H9 (cell line): ENCODE measurements around the gene DUSP6. TPM values are rescaled to one million over a fixed set of nuclear protein-coding genes. Genes with fewer than 3 reads are reported as not detected.
A peak's percentile ranks its signal among the peaks of the same experiment; 100 is the strongest.

ENCODE experiments used
- DNase-seq: peaks from one replicate; pipeline ENCODE4 v3.0.0-alpha.2; 2017
- H2AFZ ChIP-seq: one replicate; pipeline ENCODE4 v1.6.1; 2013; ENCODE audit warnings: mild to moderate bottlenecking, low read length, control low read depth, moderate library complexity
- H2AK5ac ChIP-seq: 2 replicates; pipeline ENCODE4 v1.6.1; 2013; ENCODE audit warnings: low read length, control low read depth, mixed read lengths; ENCODE audit not compliant: insufficient read length
- H2BK120ac ChIP-seq: one replicate; pipeline ENCODE4 v1.6.1; 2013; ENCODE audit warnings: low read depth, mild to moderate bottlenecking, low read length, control low read depth, inconsistent platforms; ENCODE audit not compliant: poor library complexity, severe bottlenecking
- H2BK12ac ChIP-seq: 2 replicates; pipeline ENCODE4 v1.6.1; 2013; ENCODE audit warnings: low read length, control low read depth, mixed read lengths, low read depth; ENCODE audit not compliant: insufficient read length
- H2BK15ac ChIP-seq: 2 replicates; pipeline ENCODE4 v1.6.1; 2013; ENCODE audit warnings: low read depth, low read length, control low read depth
- H2BK20ac ChIP-seq: one replicate; pipeline ENCODE4 v1.6.1; 2013; ENCODE audit warnings: low read depth, mild to moderate bottlenecking, low read length, control low read depth, inconsistent platforms; ENCODE audit not compliant: poor library complexity, severe bottlenecking
- H2BK5ac ChIP-seq: 2 replicates; pipeline ENCODE4 v1.6.1; 2013; ENCODE audit warnings: low read length, control low read depth, mixed read lengths; ENCODE audit not compliant: insufficient read length
- H3K14ac ChIP-seq: 2 replicates; pipeline ENCODE4 v1.6.1; 2013; ENCODE audit warnings: low read length, control low read depth; ENCODE audit not compliant: insufficient read depth
- H3K18ac ChIP-seq: 2 replicates; pipeline ENCODE4 v1.6.1; 2013; ENCODE audit warnings: low read depth, mild to moderate bottlenecking, mixed read lengths, low read length, control low read depth; ENCODE audit not compliant: insufficient read length
- H3K23ac ChIP-seq: 2 replicates; pipeline ENCODE4 v1.6.1; 2013; ENCODE audit warnings: low read length, control low read depth, mixed read lengths, low read depth; ENCODE audit not compliant: insufficient read length
- H3K23me2 ChIP-seq: 2 replicates; pipeline ENCODE4 v1.6.1; 2013; ENCODE audit warnings: low read depth, mild to moderate bottlenecking, mixed read lengths, low read length, control low read depth; ENCODE audit not compliant: insufficient read length, poor library complexity, severe bottlenecking
- H3K27ac ChIP-seq: 2 replicates; pipeline ENCODE4 v1.5.1; 2013; ENCODE audit warnings: low read length, control low read depth, mixed read lengths, low read depth; ENCODE audit not compliant: insufficient read length
- H3K27me3 ChIP-seq: 2 replicates; pipeline ENCODE4 v1.6.1; 2013; ENCODE audit warnings: low read length, control low read depth, inconsistent platforms; ENCODE audit not compliant: insufficient read depth
- H3K4ac ChIP-seq: 2 replicates; pipeline ENCODE4 v1.6.1; 2013; ENCODE audit warnings: low read depth, mild to moderate bottlenecking, control low read depth, inconsistent platforms, low read length, moderate library complexity
- H3K4me1 ChIP-seq: 2 replicates; pipeline ENCODE4 v1.6.1; 2013; ENCODE audit warnings: low read length, control low read depth, inconsistent platforms; ENCODE audit not compliant: insufficient read depth
- H3K4me2 ChIP-seq: 2 replicates; pipeline ENCODE4 v1.6.1; 2013; ENCODE audit warnings: low read length, control low read depth, mixed read lengths; ENCODE audit not compliant: insufficient read length, insufficient read depth
- H3K56ac ChIP-seq: 2 replicates; pipeline ENCODE4 v1.6.1; 2013; ENCODE audit warnings: low read depth, mild to moderate bottlenecking, mixed read lengths, low read length, control low read depth; ENCODE audit not compliant: insufficient read length
- H3K79me1 ChIP-seq: 2 replicates; pipeline ENCODE4 v1.6.1; 2013; ENCODE audit warnings: low read depth, mild to moderate bottlenecking, moderate library complexity, low read length, control low read depth, inconsistent platforms; ENCODE audit not compliant: insufficient read depth, poor library complexity, severe bottlenecking
- H3K79me2 ChIP-seq: 2 replicates; pipeline ENCODE4 v1.6.1; 2013; ENCODE audit warnings: low read length, control low read depth, inconsistent platforms; ENCODE audit not compliant: insufficient read depth
- H3K9ac ChIP-seq: 2 replicates; pipeline ENCODE4 v1.6.1; 2013; ENCODE audit warnings: low read length, control low read depth, mixed read lengths; ENCODE audit not compliant: insufficient read length; ENCODE audit errors: extremely low read depth
- H3K9me3 ChIP-seq: one replicate; pipeline ENCODE4 v1.6.1; 2013; ENCODE audit warnings: low read depth, low read length, inconsistent platforms; ENCODE audit not compliant: control insufficient read depth
- H3T11ph ChIP-seq: one replicate; pipeline ENCODE4 v1.6.1; 2013; ENCODE audit warnings: mild to moderate bottlenecking, low read length, control low read depth, inconsistent platforms
- H4K20me1 ChIP-seq: one replicate; pipeline ENCODE4 v1.6.1; 2013; ENCODE audit not compliant: control insufficient read depth, insufficient read length, insufficient read depth
- H4K5ac ChIP-seq: 2 replicates; pipeline ENCODE4 v1.6.1; 2013; ENCODE audit warnings: low read depth, mild to moderate bottlenecking, mixed read lengths, low read length, control low read depth; ENCODE audit not compliant: insufficient read length
- H4K8ac ChIP-seq: replicated peaks from 2 replicates; pipeline ENCODE4 v1.6.1; 2013; ENCODE audit warnings: low read length, control low read depth, mixed read lengths, low read depth; ENCODE audit not compliant: insufficient read length
- H4K91ac ChIP-seq: 2 replicates; pipeline ENCODE4 v1.6.1; 2013; ENCODE audit warnings: low read depth, mild to moderate bottlenecking, moderate library complexity, mixed read lengths, low read length, control low read depth; ENCODE audit not compliant: insufficient read length
- H3K27ac Mint-ChIP-seq, 3 experiments: 2 replicates in 2 of 3; 3 replicates in 1 of 3; pipeline ENCODE4 v1.8.0; 2020 to 2021; ENCODE audit warnings: mixed read lengths in 3 of 3, mild to moderate bottlenecking in 1 of 3, moderate library complexity in 1 of 3
- H3K27me3 Mint-ChIP-seq: 2 replicates; pipeline ENCODE4 v1.8.0; 2021; ENCODE audit warnings: low read depth, mild to moderate bottlenecking, moderate library complexity, mixed read lengths
- H3K36me3 Mint-ChIP-seq, 3 experiments: 2 replicates in 2 of 3; 3 replicates in 1 of 3; pipeline ENCODE4 v1.8.0; 2020 to 2021; ENCODE audit warnings: low read depth in 3 of 3, mixed read lengths in 3 of 3; ENCODE audit not compliant: insufficient read depth in 1 of 3
- H3K4me1 Mint-ChIP-seq, 2 experiments: 2 replicates each; pipeline ENCODE4 v1.8.0; 2020; ENCODE audit warnings: mixed read lengths in 2 of 2
- H3K4me3 Mint-ChIP-seq, 2 experiments: 2 replicates in 1 of 2; 3 replicates in 1 of 2; pipeline ENCODE4 v1.8.0; 2020 to 2021; ENCODE audit warnings: mild to moderate bottlenecking in 2 of 2, mixed read lengths in 2 of 2, moderate library complexity in 1 of 2
- H3K9me3 Mint-ChIP-seq, 2 experiments: 2 replicates in 1 of 2; 3 replicates in 1 of 2; pipeline ENCODE4 v1.8.0; 2020; ENCODE audit warnings: mild to moderate bottlenecking in 2 of 2, mixed read lengths in 2 of 2, moderate library complexity in 1 of 2
- whole genome bisulfite sequencing: extraction: QIAGEN DNeasy Blood & Tissue Kit; methylation state at CpG from one replicate; pipeline ENCODE4 v1.1.7; 2013; ENCODE audit warnings: missing lambda C conversion rate, low lambda C conversion rate, mixed read lengths; ENCODE audit not compliant: insufficient read length; ENCODE audit errors: extremely low coverage; 5-methylcytosine and 5-hydroxymethylcytosine counted together
- total RNA-seq: library from RNA; stranded (reverse); gene quantifications from 2 replicates; pipeline ENCODE4 v1.2.1, GENCODE V29; 2021
- TF ChIP-seq, protein P1 (sequence below): fragments of 200-600 bp; sonication (generic); conservative IDR thresholded peaks from 3 replicates; pipeline ENCODE4 v1.8.0; 2021; ENCODE audit warnings: antibody characterized with exemption, mild to moderate bottlenecking

DUSP6 gene
- total RNA-seq, 1 experiment from 2014 or later = 35.3 TPM

DNA sequence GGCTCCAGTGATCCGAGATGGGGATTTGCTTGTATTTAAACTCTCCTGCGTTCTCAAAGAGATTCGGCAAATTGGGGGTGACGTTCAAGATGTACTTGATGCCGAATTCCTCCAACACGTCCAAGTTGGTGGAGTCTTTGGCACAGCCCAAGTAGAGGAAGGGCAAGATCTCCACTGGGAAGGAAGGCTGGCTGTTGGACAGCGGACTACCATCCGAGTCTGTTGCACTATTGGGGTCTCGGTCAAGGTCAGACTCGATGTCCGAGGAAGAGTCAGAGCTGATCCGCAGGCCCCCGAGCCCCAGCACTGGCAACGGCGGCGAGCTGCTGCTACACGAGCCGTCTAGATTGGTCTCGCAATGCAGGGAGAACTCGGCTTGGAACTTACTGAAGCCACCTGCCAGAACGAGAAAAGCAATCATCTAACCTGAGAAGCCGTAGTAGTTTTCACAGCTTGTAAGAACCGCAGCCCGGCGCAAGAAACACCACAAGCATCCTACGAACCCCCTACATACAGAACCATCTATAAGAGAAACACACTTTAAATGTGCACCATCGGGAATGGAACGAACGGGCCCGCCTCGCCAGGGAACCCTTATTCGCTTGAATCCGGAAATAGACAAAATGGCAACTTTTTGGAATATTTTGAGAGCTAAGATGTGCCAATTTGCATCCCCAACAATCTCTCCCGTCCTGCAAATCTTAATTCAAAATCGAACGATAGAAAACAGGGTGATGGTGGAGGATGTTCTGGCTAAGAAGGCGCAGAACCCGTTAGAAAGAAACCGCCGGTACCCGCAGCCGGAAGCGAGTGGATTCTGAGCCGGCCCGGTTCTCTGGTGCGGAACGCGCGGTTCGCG, 1.4 kb downstream of the DUSP6 start:
- Histone ChIP-seq H3K79me2 (peaks cover 24% of the 10 kb centered on the region; the same call in 1 of the 2 replicates), H3K4me1 (peaks cover 9% of the 10 kb centered on the region; the same call in 1 of the 2 replicates)

More for the DNA sequence above, 1.4 kb downstream of the DUSP6 start:
- no peak overlapping the region for H2BK15ac ChIP-seq
- H2AK5ac ChIP-seq = no peak overlapping the region
- TF ChIP-seq, protein P1, sequence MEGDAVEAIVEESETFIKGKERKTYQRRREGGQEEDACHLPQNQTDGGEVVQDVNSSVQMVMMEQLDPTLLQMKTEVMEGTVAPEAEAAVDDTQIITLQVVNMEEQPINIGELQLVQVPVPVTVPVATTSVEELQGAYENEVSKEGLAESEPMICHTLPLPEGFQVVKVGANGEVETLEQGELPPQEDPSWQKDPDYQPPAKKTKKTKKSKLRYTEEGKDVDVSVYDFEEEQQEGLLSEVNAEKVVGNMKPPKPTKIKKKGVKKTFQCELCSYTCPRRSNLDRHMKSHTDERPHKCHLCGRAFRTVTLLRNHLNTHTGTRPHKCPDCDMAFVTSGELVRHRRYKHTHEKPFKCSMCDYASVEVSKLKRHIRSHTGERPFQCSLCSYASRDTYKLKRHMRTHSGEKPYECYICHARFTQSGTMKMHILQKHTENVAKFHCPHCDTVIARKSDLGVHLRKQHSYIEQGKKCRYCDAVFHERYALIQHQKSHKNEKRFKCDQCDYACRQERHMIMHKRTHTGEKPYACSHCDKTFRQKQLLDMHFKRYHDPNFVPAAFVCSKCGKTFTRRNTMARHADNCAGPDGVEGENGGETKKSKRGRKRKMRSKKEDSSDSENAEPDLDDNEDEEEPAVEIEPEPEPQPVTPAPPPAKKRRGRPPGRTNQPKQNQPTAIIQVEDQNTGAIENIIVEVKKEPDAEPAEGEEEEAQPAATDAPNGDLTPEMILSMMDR = no peak
- H3K18ac ChIP-seq = peak overlapping the region; percentile 8
- H3K79me1 ChIP-seq = no peaks in the 10 kb centered on the region
- peaks cover 21% of the 10 kb centered on the region for H3K23me2 ChIP-seq
- H3K4ac ChIP-seq = no peak overlapping the region
- Mint-ChIP-seq H3K27me3 (peaks cover 79% of the 10 kb centered on the region), H3K9me3 (peaks cover 0 to 28% of the 10 kb centered on the region in 2 experiments; a peak in 4 of 5 replicates), H3K36me3 (peaks cover 19 to 52% (median 35%) of the 10 kb centered on the region in 3 experiments; a peak in 6 of 7 replicates), H3K4me3 (peak overlapping the region; percentile 90 to 100), H3K4me1 (peaks cover 69 to 79% of the 10 kb centered on the region in 2 experiments), H3K27ac (peak overlapping the region; percentile 9 to 99 (median 64))
- peak overlapping the region; percentile 85 for H3K9ac ChIP-seq
- no peak overlapping the region for H2BK120ac ChIP-seq
- DNase-seq = no peak
- H4K20me1 ChIP-seq = peaks cover 3% of the 10 kb centered on the region
- H2BK20ac ChIP-seq = no peak overlapping the region
- no peak overlapping the region for H3T11ph ChIP-seq
- H3K27me3 ChIP-seq = peaks cover 6% of the 10 kb centered on the region; the same call in 1 of the 2 replicates
- H4K91ac ChIP-seq = no peak overlapping the region
- H2BK5ac ChIP-seq = no peak overlapping the region
- peak overlapping the region; percentile 83 for H3K14ac ChIP-seq
- no peaks in the 10 kb centered on the region for H3K9me3 ChIP-seq
- no peak overlapping the region for H4K8ac ChIP-seq
- peak overlapping the region; percentile 13 for H3K56ac ChIP-seq
- peak overlapping the region; percentile 52 for H3K27ac ChIP-seq
- H3K23ac ChIP-seq = no peak overlapping the region
- H2AFZ ChIP-seq = no peak overlapping the region
- no CpG with 5 or more reads among the region's 51 CpGs for WGBS
- no peak overlapping the region for H2BK12ac ChIP-seq
- peak overlapping the region; percentile 84 for H3K4me2 ChIP-seq
- H4K5ac ChIP-seq = no peak overlapping the region
